ENCODE measurements around the gene CETN1.

Gene CETN1

DNA sequence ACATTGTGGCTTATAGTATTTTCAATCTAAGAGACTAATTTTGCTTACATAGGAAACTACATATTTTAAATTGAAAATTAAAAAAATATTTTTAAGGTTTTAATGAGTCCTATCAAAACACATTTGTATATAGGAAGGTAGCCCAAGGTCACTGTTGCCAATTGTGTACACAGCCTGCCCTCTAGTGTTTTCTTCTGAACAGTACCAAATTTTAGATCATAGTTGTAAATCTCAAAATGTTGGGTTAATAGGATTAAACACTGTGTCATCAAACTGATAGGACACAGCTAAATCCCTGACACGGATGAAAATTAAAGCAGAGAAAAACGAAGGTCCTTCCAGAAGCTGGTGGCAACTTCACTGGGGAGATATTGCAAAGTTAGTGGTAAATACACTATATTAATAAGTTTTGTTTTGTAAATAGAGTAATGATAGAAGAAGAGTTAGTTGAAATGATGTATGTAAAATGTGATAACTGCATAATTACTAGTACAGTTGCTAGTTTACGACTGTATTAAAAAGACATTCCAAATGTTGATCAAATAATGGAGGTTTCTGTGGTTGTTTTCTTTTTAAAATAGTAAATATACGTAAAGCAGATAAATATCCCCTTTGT, 36.3 kb downstream of the CETN1 start:
- no peak overlapping the region for H3K4me3 ChIP-seq (IDR thresholded peaks at IDR 0.05; ENCODE audit: insufficient read depth, low read depth, low read length)

DNA sequence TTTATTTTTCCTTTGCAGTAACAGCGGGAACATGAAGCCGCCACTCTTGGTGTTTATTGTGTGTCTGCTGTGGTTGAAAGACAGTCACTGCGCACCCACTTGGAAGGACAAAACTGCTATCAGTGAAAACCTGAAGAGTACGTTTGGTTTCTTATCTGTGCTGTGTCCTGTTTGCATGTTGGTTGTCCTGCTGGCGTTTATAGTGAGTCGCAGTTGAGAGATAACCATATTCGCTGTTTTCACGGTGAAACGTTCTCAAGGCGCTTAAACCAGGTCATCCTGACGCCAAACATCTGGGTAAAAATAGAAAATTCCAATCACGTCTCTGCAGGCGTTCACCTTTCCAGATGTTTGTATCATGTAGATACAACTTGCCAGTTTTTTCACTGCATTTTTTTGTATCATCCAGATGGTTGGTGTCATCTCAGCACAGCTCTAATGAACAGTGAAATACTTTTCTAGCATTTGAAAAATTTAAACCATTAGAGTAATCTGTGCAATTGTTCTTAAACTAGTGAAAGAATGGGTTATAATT, 37.9 kb downstream of the CETN1 start:
- H3K4me3 ChIP-seq (IDR thresholded peaks at IDR 0.05; ENCODE audit: insufficient read depth, low read depth, low read length) = no peak overlapping the region
- peaks cover 4% of the 10 kb centered on the region for H3K4me1 ChIP-seq (ENCODE audit: low read depth, poor library complexity, severe bottlenecking)
- TF ChIP-seq, protein P1, sequence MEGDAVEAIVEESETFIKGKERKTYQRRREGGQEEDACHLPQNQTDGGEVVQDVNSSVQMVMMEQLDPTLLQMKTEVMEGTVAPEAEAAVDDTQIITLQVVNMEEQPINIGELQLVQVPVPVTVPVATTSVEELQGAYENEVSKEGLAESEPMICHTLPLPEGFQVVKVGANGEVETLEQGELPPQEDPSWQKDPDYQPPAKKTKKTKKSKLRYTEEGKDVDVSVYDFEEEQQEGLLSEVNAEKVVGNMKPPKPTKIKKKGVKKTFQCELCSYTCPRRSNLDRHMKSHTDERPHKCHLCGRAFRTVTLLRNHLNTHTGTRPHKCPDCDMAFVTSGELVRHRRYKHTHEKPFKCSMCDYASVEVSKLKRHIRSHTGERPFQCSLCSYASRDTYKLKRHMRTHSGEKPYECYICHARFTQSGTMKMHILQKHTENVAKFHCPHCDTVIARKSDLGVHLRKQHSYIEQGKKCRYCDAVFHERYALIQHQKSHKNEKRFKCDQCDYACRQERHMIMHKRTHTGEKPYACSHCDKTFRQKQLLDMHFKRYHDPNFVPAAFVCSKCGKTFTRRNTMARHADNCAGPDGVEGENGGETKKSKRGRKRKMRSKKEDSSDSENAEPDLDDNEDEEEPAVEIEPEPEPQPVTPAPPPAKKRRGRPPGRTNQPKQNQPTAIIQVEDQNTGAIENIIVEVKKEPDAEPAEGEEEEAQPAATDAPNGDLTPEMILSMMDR (conservative IDR thresholded peaks at IDR 0.05; ENCODE audit: low read depth, low read length) = no peak
- H3K27ac ChIP-seq = no peak overlapping the region
- H3K4me2 ChIP-seq = no peak overlapping the region
- H3K9ac ChIP-seq = no peak overlapping the region
- H3K79me2 ChIP-seq (ENCODE audit: insufficient read depth, low read depth) = no peaks in the 10 kb centered on the region
- H3K27me3 ChIP-seq (ENCODE audit: insufficient read depth, low read depth) = no peaks in the 10 kb centered on the region
- no peaks in the 10 kb centered on the region for H3K36me3 ChIP-seq (ENCODE audit: insufficient read depth)
- no peak overlapping the region for H2AFZ ChIP-seq (ENCODE audit: low read depth)
- H4K20me1 ChIP-seq (ENCODE audit: insufficient read depth) = no peaks in the 10 kb centered on the region

More for the DNA sequence above, 36.3 kb downstream of the CETN1 start:
- Histone ChIP-seq H3K27me3 (ENCODE audit: insufficient read depth, low read depth) (no peaks in the 10 kb centered on the region), H2AFZ (ENCODE audit: low read depth) (no peak overlapping the region), H3K27ac (no peak overlapping the region), H3K4me2 (no peak overlapping the region), H3K79me2 (ENCODE audit: insufficient read depth, low read depth) (no peaks in the 10 kb centered on the region), H3K9ac (no peak overlapping the region), H4K20me1 (ENCODE audit: insufficient read depth) (no peaks in the 10 kb centered on the region), H3K4me1 (ENCODE audit: low read depth, poor library complexity, severe bottlenecking) (peaks cover 3% of the 10 kb centered on the region), H3K36me3 (ENCODE audit: insufficient read depth) (no peaks in the 10 kb centered on the region)
- TF ChIP-seq, protein P1 (conservative IDR thresholded peaks at IDR 0.05; ENCODE audit: low read depth, low read length) = peak; percentile 78

DNA sequence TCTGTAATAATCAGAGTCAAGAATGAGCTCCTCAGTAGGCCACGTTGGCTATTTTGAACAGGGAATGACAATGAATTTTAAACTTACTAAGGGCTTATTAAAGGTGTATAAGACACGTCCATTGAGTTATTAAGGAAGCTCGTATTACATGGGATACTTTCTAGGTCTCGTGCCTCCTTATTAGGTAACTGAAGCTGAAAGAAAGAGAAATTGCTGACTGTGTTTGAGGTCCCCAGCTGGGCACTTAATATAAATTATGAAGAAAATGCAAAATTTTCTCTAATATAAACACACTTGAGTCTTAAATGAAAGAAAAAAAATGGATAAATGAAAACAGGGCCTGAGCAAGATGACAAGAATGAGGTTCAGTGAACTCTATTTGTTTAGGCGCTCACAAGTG, 38.4 kb downstream of the CETN1 start:
- Histone ChIP-seq H3K79me2 (ENCODE audit: insufficient read depth, low read depth) (no peaks in the 10 kb centered on the region), H4K20me1 (ENCODE audit: insufficient read depth) (no peaks in the 10 kb centered on the region), H3K4me2 (no peak overlapping the region), H3K36me3 (ENCODE audit: insufficient read depth) (no peaks in the 10 kb centered on the region), H3K4me1 (ENCODE audit: low read depth, poor library complexity, severe bottlenecking) (peaks cover 4% of the 10 kb centered on the region), H3K4me3 (IDR thresholded peaks at IDR 0.05; ENCODE audit: insufficient read depth, low read depth, low read length) (no peak overlapping the region), H2AFZ (ENCODE audit: low read depth) (no peak overlapping the region), H3K9ac (no peak overlapping the region), H3K27me3 (ENCODE audit: insufficient read depth, low read depth) (no peaks in the 10 kb centered on the region), H3K27ac (no peak overlapping the region)
- TF ChIP-seq, protein P1 (conservative IDR thresholded peaks at IDR 0.05; ENCODE audit: low read depth, low read length) = no peak

DNA sequence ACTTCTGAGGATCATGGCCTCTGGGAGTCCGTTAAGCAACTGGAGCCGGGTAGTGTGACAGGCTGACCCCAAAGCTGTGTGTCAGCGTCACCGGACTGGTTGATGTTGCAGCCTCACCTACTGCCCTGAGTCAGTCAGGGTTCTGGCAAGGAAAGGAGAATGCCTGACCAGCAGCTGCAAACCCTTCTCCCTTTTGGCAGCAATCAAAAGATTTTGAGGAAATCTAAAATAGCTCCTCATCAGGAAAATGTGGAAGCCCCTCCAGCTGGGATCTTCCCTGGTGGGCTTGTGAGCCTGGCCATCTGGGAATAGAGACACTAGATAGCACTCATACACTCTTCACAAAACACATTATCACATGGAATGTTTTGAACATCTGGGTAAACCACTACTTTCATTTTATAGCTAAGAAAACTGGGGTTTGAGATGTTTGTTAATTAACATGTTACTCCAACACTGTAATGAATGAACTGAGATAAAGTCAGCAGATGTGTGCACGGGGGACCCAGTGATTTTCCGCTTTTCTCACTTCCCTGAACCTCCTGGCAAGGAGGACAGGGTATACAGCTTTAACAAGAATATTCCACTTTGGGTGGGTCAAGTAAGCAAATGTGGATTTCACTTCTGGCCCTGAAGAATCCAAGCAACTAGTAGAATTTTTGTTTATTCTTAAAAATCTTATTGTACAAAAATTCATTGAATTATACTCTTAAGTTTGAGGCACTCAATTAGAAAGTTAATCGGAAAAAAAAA, 41.3 kb downstream of the CETN1 start:
- H4K20me1 ChIP-seq (ENCODE audit: insufficient read depth) = no peaks in the 10 kb centered on the region
- H2AFZ ChIP-seq (ENCODE audit: low read depth) = no peak overlapping the region
- H3K9ac ChIP-seq = no peak overlapping the region
- H3K27ac ChIP-seq = no peak overlapping the region
- no peaks in the 10 kb centered on the region for H3K36me3 ChIP-seq (ENCODE audit: insufficient read depth)
- H3K4me3 ChIP-seq (IDR thresholded peaks at IDR 0.05; ENCODE audit: insufficient read depth, low read depth, low read length) = no peak overlapping the region
- no peak overlapping the region for H3K4me2 ChIP-seq
- TF ChIP-seq, protein P1 (conservative IDR thresholded peaks at IDR 0.05; ENCODE audit: low read depth, low read length) = no peak
- no peaks in the 10 kb centered on the region for H3K79me2 ChIP-seq (ENCODE audit: insufficient read depth, low read depth)
- peaks cover 6% of the 10 kb centered on the region for H3K4me1 ChIP-seq (ENCODE audit: low read depth, poor library complexity, severe bottlenecking)
- H3K27me3 ChIP-seq (ENCODE audit: insufficient read depth, low read depth) = no peaks in the 10 kb centered on the region

Measured in KMS-11 (cell line).